Peyer's patch (tissue), 4 donors: ENCODE data around the gene CASKIN1.

Source experiments
- CTCF ChIP-seq, 6 experiments: fragments of 450-650 bp in 4 of 6; fragments of 200-600 bp in 2 of 6; sonication (generic) in 1 of 6; IDR thresholded peaks; one replicate each; pipeline ENCODE4 v1.5.1; 2017 to 2019; ENCODE audit warnings: antibody characterized with exemption in 6 of 6, mild to moderate bottlenecking in 3 of 6, moderate library complexity in 1 of 6
- POLR2A ChIP-seq, 2 donors: fragments of 450-650 bp; IDR thresholded peaks; one replicate each; pipeline ENCODE4 v1.5.1; 2017; ENCODE audit warnings: antibody characterized with exemption in 2 of 2, mild to moderate bottlenecking in 2 of 2, moderate library complexity in 2 of 2

GRCh38 chr16:2199095-2199494 lies 2.7 kb upstream of the CASKIN1 start:
- TF ChIP-seq CTCF (IDR thresholded peaks at IDR 0.05), result no peak
- TF ChIP-seq POLR2A (IDR thresholded peaks at IDR 0.05), result no peak
